Breast epithelium (tissue), 4 donors: ENCODE results near the gene PKD2L2. TPM values are rescaled to one million over a fixed set of nuclear protein-coding genes. Genes with fewer than 3 reads are reported as not detected.
"Not testable (repeated sequence)": the region's sequence is repeated elsewhere in the genome, so short reads cannot be mapped to it uniquely, and the experiment has no call there.

Experiments
- DNase-seq, 2 donors: peaks; one replicate each; pipeline ENCODE4 v3.0.0-alpha.2; 2019; ENCODE audit warnings: low spot score in 2 of 2
- H3K27ac ChIP-seq, 2 donors: fragments of 200-600 bp; sonication (generic) in 1 of 2; one replicate each; pipeline ENCODE4 v1.5.1; 2016 to 2019; ENCODE audit warnings: mild to moderate bottlenecking in 1 of 2
- H3K27me3 ChIP-seq, 2 donors: fragments of 200-600 bp; sonication (generic) in 1 of 2; one replicate each; pipeline versions ENCODE4 v1.5.1 to v1.6.0; 2017 to 2019; ENCODE audit warnings: control low read depth in 1 of 2, mild to moderate bottlenecking in 1 of 2
- H3K36me3 ChIP-seq: fragments of 200-600 bp; one replicate; pipeline ENCODE4 v1.5.1; 2019
- H3K4me1 ChIP-seq, 2 donors: fragments of 200-600 bp; sonication (generic); one replicate each; pipeline ENCODE4 v1.5.1; 2016 to 2019; ENCODE audit warnings: control low read depth in 1 of 2
- H3K4me3 ChIP-seq, 3 donors: fragments of 200-600 bp; sonication (generic); 1 replicate in 2 of 3; 2 replicates in 1 of 3; pipeline ENCODE4 v1.5.1; 2016 to 2019; ENCODE audit warnings: mild to moderate bottlenecking in 3 of 3, moderate library complexity in 2 of 3
- H3K9me3 ChIP-seq, 2 donors: fragments of 200-600 bp; sonication (generic) in 1 of 2; one replicate each; pipeline ENCODE4 v1.5.1; 2016 to 2019; ENCODE audit warnings: control low read depth in 1 of 2
- CTCF ChIP-seq, 3 donors: fragments of 450-650 bp; IDR thresholded peaks; one replicate each; pipeline ENCODE4 v1.5.1; 2016 to 2017; ENCODE audit warnings: antibody characterized with exemption in 3 of 3, mild to moderate bottlenecking in 3 of 3, moderate library complexity in 3 of 3
- POLR2A ChIP-seq: fragments of 450-650 bp; IDR thresholded peaks from one replicate; pipeline ENCODE4 v1.6.1; 2016; ENCODE audit warnings: antibody characterized with exemption, mild to moderate bottlenecking, moderate library complexity
- POLR2AphosphoS5 ChIP-seq, 3 donors: sonication (generic); formaldehyde crosslinking; IDR thresholded peaks; one replicate each; pipeline ENCODE4 v1.6.1; 2017; ENCODE audit warnings: antibody characterized with exemption in 3 of 3
- intact Hi-C: fragments of 100-400 bp; cut with DNase I; formaldehyde crosslinking; loops from one replicate; pipeline ENCODE4 v1.15.1; 2023; ENCODE audit warnings: low total_unique reads
- total RNA-seq, 3 donors: library from RNA; depleted of rRNA; stranded (reverse); fragments of >200 nt; gene quantifications; one replicate each; pipeline ENCODE4 v1.1.0, GENCODE V29; 2016

PKD2L2 gene
- total RNA-seq, 3 donors from 2014 or later = 0.64 TPM; not detected in 2

GRCh38 chr5:137847687-137848086 is 41.6 kb upstream of the PKD2L2 start:
- Histone ChIP-seq H3K36me3 (no peaks in the 10 kb centered on the region), H3K27ac (no peak overlapping the region), H3K27me3 (no peaks in the 10 kb centered on the region), H3K9me3 (no peaks in the 10 kb centered on the region), H3K4me1 (no peaks in the 10 kb centered on the region), H3K4me3 (no peak overlapping the region)
- DNase-seq = no peak
- intact Hi-C loops = no loop called here
- TF ChIP-seq CTCF (IDR thresholded peaks at IDR 0.05) (no peak), POLR2AphosphoS5 (IDR thresholded peaks at IDR 0.05) (no peak), POLR2A (no peak)

GRCh38 chr5:137853165-137853564 is 36.1 kb upstream of the PKD2L2 start:
- H3K27ac ChIP-seq, H3K9me3 ChIP-seq, H3K36me3 ChIP-seq, intact Hi-C loops, H3K27me3 ChIP-seq, H3K4me3 ChIP-seq, H3K4me1 ChIP-seq, DNase-seq: not testable (repeated sequence)

- Histone ChIP-seq H3K27ac (no peak overlapping the region), H3K27me3 (no peaks in the 10 kb centered on the region), H3K9me3 (no peaks in the 10 kb centered on the region), H3K36me3 (no peaks in the 10 kb centered on the region), H3K4me3 (no peak overlapping the region), H3K4me1 (no peaks in the 10 kb centered on the region)
- TF ChIP-seq CTCF (IDR thresholded peaks at IDR 0.05) (no peak), POLR2A (no peak), POLR2AphosphoS5 (IDR thresholded peaks at IDR 0.05) (no peak)
- DNase-seq = no peak
- intact Hi-C loops = no loop called here
Measured at GRCh38 chr5:137856201-137856600, 33.1 kb upstream of the PKD2L2 start.

GRCh38 chr5:137856916-137857862 is 32.1 kb upstream of the PKD2L2 start:
- H3K36me3 ChIP-seq = no peaks in the 10 kb centered on the region
- peak overlapping the region in 1 of 2 donors; percentile 33 for H3K27ac ChIP-seq
- TF ChIP-seq CTCF (IDR thresholded peaks at IDR 0.05) (no peak), POLR2A (no peak), POLR2AphosphoS5 (IDR thresholded peaks at IDR 0.05) (no peak)
- intact Hi-C loops = no loop called here
- peak overlapping the region in 1 of 3 donors; percentile 41 for H3K4me3 ChIP-seq
- no peaks in the 10 kb centered on the region for H3K27me3 ChIP-seq
- H3K9me3 ChIP-seq = no peaks in the 10 kb centered on the region
- DNase-seq = no peak
- no peaks in the 10 kb centered on the region for H3K4me1 ChIP-seq

- H3K27ac ChIP-seq = peak overlapping the region; percentile 33 to 48
- intact Hi-C loops = no loop called here
- H3K36me3 ChIP-seq = no peaks in the 10 kb centered on the region
- H3K4me3 ChIP-seq = peak overlapping the region in 2 of 3 donors; percentile 8 to 41
- no peak for DNase-seq
- H3K9me3 ChIP-seq = no peaks in the 10 kb centered on the region
- no peaks in the 10 kb centered on the region for H3K4me1 ChIP-seq
- H3K27me3 ChIP-seq = no peaks in the 10 kb centered on the region
- no peak for TF ChIP-seq POLR2AphosphoS5 (IDR thresholded peaks at IDR 0.05)
- TF ChIP-seq CTCF (IDR thresholded peaks at IDR 0.05) = no peak
- no peak for TF ChIP-seq POLR2A
Measured at GRCh38 chr5:137858223-137858916, 30.9 kb upstream of the PKD2L2 start.
